HCT116 (cell line): ENCODE data around the gene GP1BB. TPM values are rescaled to one million over a fixed set of nuclear protein-coding genes. Genes with fewer than 3 reads are reported as not detected.
A peak's percentile ranks its signal among the peaks of the same experiment; 100 is the strongest.

Experiments used
- ATAC-seq: fragments of 200-7000 bp; cut with Tn5 transposase; 2 replicates; pipeline ENCODE4 v1.9.1; 2020; ENCODE audit warnings: mild to moderate bottlenecking, moderate library complexity
- BruUV-seq: library from RNA; stranded (reverse); fragments of 400-500 nt; replicated peaks from 2 replicates; lab custom pipeline; 2021; lab: Mats Ljungman, UMichigan
- CTCF ChIA-PET: fragments of 300-600 bp; sonication (Branson Sonifier 250); formaldehyde crosslinking; loops from one replicate; lab custom pipeline; 2021; ENCODE audit warnings: antibody characterized with exemption; lab: Charles Lee
- POLR2A ChIA-PET: fragments of 300-600, 350-600 bp; sonication (Branson Sonifier 250); formaldehyde crosslinking; loops from one replicate; lab custom pipeline; 2021; ENCODE audit warnings: antibody characterized with exemption; lab: Charles Lee
- RAD21 ChIA-PET, 2 experiments: fragments of 300-600 bp; sonication (Branson Sonifier 250); formaldehyde crosslinking; loops; one replicate each; lab custom pipeline; 2023; ENCODE audit warnings: low total read pairs in 2 of 2; ENCODE audit not compliant: uncharacterized antibody in 2 of 2, unreplicated experiment in 2 of 2, low non-redundant PET in 1 of 2; lab: Charles Lee
- DNase-seq: peaks from one replicate; pipeline ENCODE4 v3.0.0-alpha.2; 2010; ENCODE audit warnings: low read depth, low spot score
- H2AFZ ChIP-seq: fragments of 200-600 bp; shearing (Covaris generic), sonication (generic); 2 replicates; pipeline ENCODE4 v1.6.1; 2017; ENCODE audit warnings: low read depth, mixed run types, mixed read lengths, antibody characterized with exemption, low read length; ENCODE audit not compliant: poor library complexity, severe bottlenecking
- H3K27ac ChIP-seq: 2 replicates; pipeline ENCODE4 v1.5.1; 2012; ENCODE audit warnings: low read depth, low read length
- H3K27me3 ChIP-seq: fragments of 200-600 bp; sonication (generic); 2 replicates; pipeline ENCODE4 v1.6.1; 2016; ENCODE audit warnings: mixed run types, low read length, mixed read lengths; ENCODE audit not compliant: insufficient read depth
- H3K36me3 ChIP-seq, 2 experiments: fragments of 200-500 bp in 1 of 2; fragments of 200-600 bp in 1 of 2; sonication (Bioruptor generic) in 1 of 2; sonication (generic) in 1 of 2; 2 replicates each; pipeline versions ENCODE4 v1.5.1 to v1.6.1; 2014 to 2016; ENCODE audit warnings: low read length in 2 of 2, inconsistent platforms in 1 of 2, mixed read lengths in 1 of 2, mixed run types in 1 of 2; ENCODE audit not compliant: insufficient read depth in 2 of 2, control insufficient read depth in 1 of 2
- H3K4me1 ChIP-seq, 2 experiments: fragments of 200-600 bp in 1 of 2; sonication (generic) in 1 of 2; 2 replicates each; pipeline versions ENCODE4 v1.5.1 to v1.6.1; 2012 to 2017; ENCODE audit warnings: low read length in 2 of 2, inconsistent platforms in 1 of 2, mild to moderate bottlenecking in 1 of 2, mixed read lengths in 1 of 2, mixed run types in 1 of 2, moderate library complexity in 1 of 2; ENCODE audit not compliant: insufficient read depth in 2 of 2, control insufficient read depth in 1 of 2
- H3K4me2 ChIP-seq: fragments of 200-600 bp; sonication (generic); 2 replicates; pipeline ENCODE4 v1.6.1; 2017; ENCODE audit warnings: mixed run types, low read length, mixed read lengths
- H3K4me3 ChIP-seq, 2 experiments: fragments of 200-600 bp in 1 of 2; sonication (generic) in 1 of 2; replicated peaks in 1 of 2; 2 replicates each; pipeline ENCODE4 v1.5.1; 2011 to 2016; ENCODE audit warnings: low read length in 2 of 2, control low read depth in 1 of 2, low read depth in 1 of 2, mild to moderate bottlenecking in 1 of 2, mixed read lengths in 1 of 2, mixed run types in 1 of 2
- H3K79me2 ChIP-seq: fragments of 200-600 bp; sonication (generic); 2 replicates; pipeline ENCODE4 v1.6.1; 2017; ENCODE audit warnings: mild to moderate bottlenecking, mixed run types, low read length, moderate library complexity, mixed read lengths; ENCODE audit not compliant: insufficient read depth
- H3K9ac ChIP-seq: fragments of 200-600 bp; sonication (generic); 2 replicates; pipeline ENCODE4 v1.6.1; 2016; ENCODE audit warnings: low read length, mixed read lengths
- H3K9me2 ChIP-seq: fragments of 200-600 bp; sonication (generic), shearing (Covaris generic); 2 replicates; pipeline ENCODE4 v1.6.1; 2017; ENCODE audit warnings: mixed run types, mild to moderate bottlenecking, moderate library complexity; ENCODE audit not compliant: insufficient read depth
- H3K9me3 ChIP-seq, 2 experiments: fragments of 200-500 bp in 1 of 2; fragments of 200-600 bp in 1 of 2; sonication (Bioruptor generic) in 1 of 2; sonication (generic) in 1 of 2; 2 replicates each; pipeline ENCODE4 v1.6.1; 2014 to 2017; ENCODE audit warnings: low read length in 2 of 2, mixed read lengths in 2 of 2, inconsistent platforms in 1 of 2, low read depth in 1 of 2, mild to moderate bottlenecking in 1 of 2, mixed run types in 1 of 2, moderate library complexity in 1 of 2; ENCODE audit not compliant: control insufficient read depth in 1 of 2, insufficient read depth in 1 of 2
- H4K20me1 ChIP-seq: fragments of 200-600 bp; sonication (generic), shearing (Covaris generic); 2 replicates; pipeline ENCODE4 v1.6.1; 2017; ENCODE audit warnings: mixed run types, mild to moderate bottlenecking, moderate library complexity; ENCODE audit not compliant: insufficient read depth
- EZH2phosphoT487 ChIP-seq: fragments of 200-600 bp; IDR thresholded peaks from 2 replicates; pipeline ENCODE4 v1.6.1; 2018; ENCODE audit warnings: antibody characterized with exemption, borderline replicate concordance
- FOSL1 ChIP-seq: IDR thresholded peaks from 2 replicates; pipeline ENCODE4 v1.6.1; 2012; ENCODE audit warnings: low read depth
- JUND ChIP-seq: IDR thresholded peaks from 2 replicates; pipeline ENCODE4 v1.6.1; 2012
- POLR2AphosphoS5 ChIP-seq: IDR thresholded peaks from 2 replicates; pipeline ENCODE4 v1.6.1; 2011; ENCODE audit warnings: mild to moderate bottlenecking, low read depth, low read length, moderate library complexity
- RAD21 ChIP-seq: IDR thresholded peaks from 2 replicates; pipeline ENCODE4 v1.6.1; 2012; ENCODE audit warnings: low read depth, mild to moderate bottlenecking
- SIN3A ChIP-seq: IDR thresholded peaks from 2 replicates; pipeline ENCODE4 v1.6.1; 2012; ENCODE audit warnings: low read depth
- TCF7L2 ChIP-seq: IDR thresholded peaks from 2 replicates; pipeline ENCODE4 v1.7.0; 2011; ENCODE audit warnings: borderline replicate concordance, inconsistent platforms; ENCODE audit not compliant: insufficient read depth, insufficient read length; ENCODE audit errors: extremely low read depth
- YY1 ChIP-seq: IDR thresholded peaks from 2 replicates; pipeline ENCODE4 v1.6.1; 2011; ENCODE audit warnings: low read length, low read depth, moderate library complexity, mild to moderate bottlenecking; ENCODE audit not compliant: insufficient replicate concordance; ENCODE audit errors: extremely low read depth
- ZFX ChIP-seq: fragments of 450-650 bp; IDR thresholded peaks from 2 replicates; pipeline ENCODE4 v1.6.1; 2017
- intact Hi-C: fragments of 100-400 bp; cut with micrococcal nuclease; formaldehyde crosslinking; loops from 2 replicates; pipeline ENCODE4 v1.10.0; 2022
- total RNA-seq: library from RNA; stranded (reverse); gene quantifications from one replicate; pipeline ENCODE4 v1.2.1, GENCODE V29; 2021; ENCODE audit not compliant: unreplicated experiment
- TF ChIP-seq, protein P1 (sequence below), 3 experiments: fragments of 200-600 bp in 1 of 3; sonication (generic) in 1 of 3; IDR thresholded peaks in 2 of 3; conservative IDR thresholded peaks in 1 of 3; 2 replicates each; pipeline ENCODE4 v1.5.1; 2012 to 2017; ENCODE audit warnings: low read depth in 2 of 3, low read length in 2 of 3, antibody characterized with exemption in 1 of 3, borderline replicate concordance in 1 of 3, control low read depth in 1 of 3, mild to moderate bottlenecking in 1 of 3, mixed read lengths in 1 of 3, mixed run types in 1 of 3, moderate library complexity in 1 of 3; ENCODE audit not compliant: insufficient read depth in 1 of 3
- TF ChIP-seq, protein P2 (sequence below): IDR thresholded peaks from 2 replicates; pipeline ENCODE4 v1.6.1; 2012; ENCODE audit warnings: low read depth

GP1BB gene
- total RNA-seq, 1 experiment from 2014 or later, result 4.8 TPM

DNA sequence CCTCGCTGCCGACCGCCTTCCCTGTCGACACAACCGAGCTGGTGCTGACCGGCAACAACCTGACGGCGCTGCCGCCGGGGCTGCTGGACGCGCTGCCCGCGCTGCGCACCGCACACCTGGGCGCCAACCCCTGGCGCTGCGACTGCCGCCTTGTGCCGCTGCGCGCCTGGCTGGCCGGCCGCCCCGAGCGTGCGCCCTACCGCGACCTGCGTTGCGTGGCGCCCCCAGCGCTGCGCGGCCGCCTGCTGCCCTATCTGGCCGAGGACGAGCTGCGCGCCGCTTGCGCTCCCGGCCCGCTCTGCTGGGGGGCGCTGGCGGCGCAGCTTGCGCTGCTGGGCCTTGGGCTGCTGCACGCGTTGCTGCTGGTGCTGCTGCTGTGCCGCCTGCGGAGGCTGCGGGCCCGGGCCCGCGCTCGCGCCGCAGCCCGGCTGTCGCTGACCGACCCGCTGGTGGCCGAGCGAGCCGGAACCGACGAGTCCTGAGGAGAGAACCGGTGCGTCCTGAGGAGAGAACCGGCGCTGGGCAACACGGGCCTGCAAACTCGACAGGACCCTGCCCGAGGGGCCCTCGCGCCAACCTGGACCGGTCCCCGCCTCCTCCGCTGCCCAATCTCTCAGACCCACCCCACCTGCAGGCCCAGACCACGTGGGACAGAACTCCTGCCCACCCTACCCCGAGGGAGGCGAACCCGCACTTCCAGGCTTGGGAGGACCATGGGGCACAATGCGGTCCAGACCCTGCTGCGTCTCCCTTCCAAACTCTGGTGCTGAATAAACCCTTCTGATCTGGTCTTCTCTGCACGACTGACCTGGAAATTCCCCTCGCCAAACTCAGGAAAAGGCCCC lies 866 bp downstream of the GP1BB start:
- H4K20me1 ChIP-seq, result no peaks in the 10 kb centered on the region
- DNase-seq, result no peak
- CTCF ChIA-PET, result interaction anchor here (1.1 to 1.5 kb wide), 3 partner anchors 119 to 189 kb away, joined by 3 to 5 read pairs (median 3); no protein-coding TSS in a partner anchor
- ATAC-seq, result peak; percentile 79
- BruUV-seq, result no TSS peak
- peak overlapping the region; percentile 73 for H3K4me2 ChIP-seq
- intact Hi-C loops, result no loop called here
- H3K27me3 ChIP-seq, result no peaks in the 10 kb centered on the region
- H2AFZ ChIP-seq, result no peak overlapping the region
- RAD21 ChIA-PET, result no interaction called here
- H3K4me1 ChIP-seq, result peaks cover 12 to 16% of the 10 kb centered on the region in 2 experiments
- H3K4me3 ChIP-seq, result peak overlapping the region; percentile 36 to 52; a peak in 3 of 4 replicates
- TF ChIP-seq, protein P1, sequence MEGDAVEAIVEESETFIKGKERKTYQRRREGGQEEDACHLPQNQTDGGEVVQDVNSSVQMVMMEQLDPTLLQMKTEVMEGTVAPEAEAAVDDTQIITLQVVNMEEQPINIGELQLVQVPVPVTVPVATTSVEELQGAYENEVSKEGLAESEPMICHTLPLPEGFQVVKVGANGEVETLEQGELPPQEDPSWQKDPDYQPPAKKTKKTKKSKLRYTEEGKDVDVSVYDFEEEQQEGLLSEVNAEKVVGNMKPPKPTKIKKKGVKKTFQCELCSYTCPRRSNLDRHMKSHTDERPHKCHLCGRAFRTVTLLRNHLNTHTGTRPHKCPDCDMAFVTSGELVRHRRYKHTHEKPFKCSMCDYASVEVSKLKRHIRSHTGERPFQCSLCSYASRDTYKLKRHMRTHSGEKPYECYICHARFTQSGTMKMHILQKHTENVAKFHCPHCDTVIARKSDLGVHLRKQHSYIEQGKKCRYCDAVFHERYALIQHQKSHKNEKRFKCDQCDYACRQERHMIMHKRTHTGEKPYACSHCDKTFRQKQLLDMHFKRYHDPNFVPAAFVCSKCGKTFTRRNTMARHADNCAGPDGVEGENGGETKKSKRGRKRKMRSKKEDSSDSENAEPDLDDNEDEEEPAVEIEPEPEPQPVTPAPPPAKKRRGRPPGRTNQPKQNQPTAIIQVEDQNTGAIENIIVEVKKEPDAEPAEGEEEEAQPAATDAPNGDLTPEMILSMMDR (IDR thresholded peaks at IDR 0.05 in 2 of 3, conservative IDR thresholded peaks at IDR 0.05 in 1 of 3; ENCODE audit: borderline replicate concordance in 1 of 3, insufficient read depth in 1 of 3, low read depth in 2 of 3, low read length in 2 of 3), result peak in 1 of 3 experiments; percentile 27; a peak in 2 of 6 replicates
- TF ChIP-seq ZFX (0 out of 2 replicates have a peak, but pooled peaks have one; percentile 29), JUND (no peak)
- H3K9me2 ChIP-seq, result no peaks in the 10 kb centered on the region
- peak overlapping the region; percentile 40; the same call in 1 of the 2 replicates for H3K27ac ChIP-seq
- POLR2A ChIA-PET, result no interaction called here
- H3K36me3 ChIP-seq, result no peaks in the 10 kb centered on the region; a peak in 1 of 4 replicates
- H3K9me3 ChIP-seq, result no peaks in the 10 kb centered on the region
- H3K9ac ChIP-seq, result peak overlapping the region; percentile 44
- no peaks in the 10 kb centered on the region for H3K79me2 ChIP-seq

DNA sequence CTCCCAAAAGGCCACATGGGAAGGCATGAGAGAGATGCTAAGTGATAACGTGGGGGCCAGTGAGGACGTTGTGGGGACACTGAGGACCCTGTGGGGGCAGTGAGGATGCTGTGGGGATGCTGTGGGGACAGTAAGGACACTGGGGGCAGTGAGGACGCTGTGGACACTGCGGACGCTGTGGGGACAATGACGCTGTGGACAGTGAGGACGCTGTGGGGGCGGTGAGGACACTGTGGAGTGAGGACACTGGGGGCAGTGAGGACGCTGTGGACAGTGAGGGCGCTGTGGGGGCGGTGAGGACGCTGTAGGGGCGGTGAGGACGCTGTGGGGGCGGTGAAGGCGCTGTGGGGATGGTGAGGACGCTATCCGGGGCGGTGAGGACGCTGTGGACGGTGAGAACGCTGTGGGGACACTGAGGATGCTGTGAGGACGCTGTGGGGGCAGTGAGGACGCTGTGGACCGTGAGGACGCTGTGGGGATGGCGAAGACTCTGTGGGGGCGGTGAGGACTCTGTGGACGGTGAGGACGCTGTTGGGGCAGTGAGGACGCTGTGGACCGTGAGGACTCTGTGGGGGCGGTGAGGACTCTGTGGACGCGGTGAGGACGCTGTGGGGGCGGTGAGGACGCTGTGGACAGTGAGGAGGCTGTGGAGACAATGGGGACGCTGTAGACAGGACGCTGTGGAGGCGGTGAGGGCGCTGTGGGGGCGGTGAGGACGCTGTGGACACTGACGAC lies 1.8 kb downstream of the GP1BB start:
- Histone ChIP-seq H3K4me1 (peaks cover 12 to 16% of the 10 kb centered on the region in 2 experiments), H3K36me3 (no peaks in the 10 kb centered on the region; a peak in 1 of 4 replicates), H3K9me2 (no peaks in the 10 kb centered on the region), H2AFZ (no peak overlapping the region), H3K79me2 (no peaks in the 10 kb centered on the region), H3K9ac (no peak overlapping the region), H3K9me3 (no peaks in the 10 kb centered on the region), H3K4me3 (no peak overlapping the region), H3K27ac (no peak overlapping the region; the same call in 1 of the 2 replicates), H3K27me3 (no peaks in the 10 kb centered on the region), H4K20me1 (no peaks in the 10 kb centered on the region), H3K4me2 (no peak overlapping the region)
- ChIA-PET RAD21 (no interaction called here), CTCF (no interaction called here), POLR2A (no interaction called here)
- DNase-seq (no peak), ATAC-seq (no peak)
- BruUV-seq, result no TSS peak
- intact Hi-C loops, result no loop called here
- TF ChIP-seq, protein P2, sequence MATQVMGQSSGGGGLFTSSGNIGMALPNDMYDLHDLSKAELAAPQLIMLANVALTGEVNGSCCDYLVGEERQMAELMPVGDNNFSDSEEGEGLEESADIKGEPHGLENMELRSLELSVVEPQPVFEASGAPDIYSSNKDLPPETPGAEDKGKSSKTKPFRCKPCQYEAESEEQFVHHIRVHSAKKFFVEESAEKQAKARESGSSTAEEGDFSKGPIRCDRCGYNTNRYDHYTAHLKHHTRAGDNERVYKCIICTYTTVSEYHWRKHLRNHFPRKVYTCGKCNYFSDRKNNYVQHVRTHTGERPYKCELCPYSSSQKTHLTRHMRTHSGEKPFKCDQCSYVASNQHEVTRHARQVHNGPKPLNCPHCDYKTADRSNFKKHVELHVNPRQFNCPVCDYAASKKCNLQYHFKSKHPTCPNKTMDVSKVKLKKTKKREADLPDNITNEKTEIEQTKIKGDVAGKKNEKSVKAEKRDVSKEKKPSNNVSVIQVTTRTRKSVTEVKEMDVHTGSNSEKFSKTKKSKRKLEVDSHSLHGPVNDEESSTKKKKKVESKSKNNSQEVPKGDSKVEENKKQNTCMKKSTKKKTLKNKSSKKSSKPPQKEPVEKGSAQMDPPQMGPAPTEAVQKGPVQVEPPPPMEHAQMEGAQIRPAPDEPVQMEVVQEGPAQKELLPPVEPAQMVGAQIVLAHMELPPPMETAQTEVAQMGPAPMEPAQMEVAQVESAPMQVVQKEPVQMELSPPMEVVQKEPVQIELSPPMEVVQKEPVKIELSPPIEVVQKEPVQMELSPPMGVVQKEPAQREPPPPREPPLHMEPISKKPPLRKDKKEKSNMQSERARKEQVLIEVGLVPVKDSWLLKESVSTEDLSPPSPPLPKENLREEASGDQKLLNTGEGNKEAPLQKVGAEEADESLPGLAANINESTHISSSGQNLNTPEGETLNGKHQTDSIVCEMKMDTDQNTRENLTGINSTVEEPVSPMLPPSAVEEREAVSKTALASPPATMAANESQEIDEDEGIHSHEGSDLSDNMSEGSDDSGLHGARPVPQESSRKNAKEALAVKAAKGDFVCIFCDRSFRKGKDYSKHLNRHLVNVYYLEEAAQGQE, result no peak
- TF ChIP-seq FOSL1, result no peak
- no peak for TF ChIP-seq TCF7L2
- TF ChIP-seq SIN3A, result no peak
- TF ChIP-seq JUND, result no peak
- no peak for TF ChIP-seq RAD21
- no peak for TF ChIP-seq EZH2phosphoT487
- no peak for TF ChIP-seq YY1
- no peak for TF ChIP-seq POLR2AphosphoS5
